Thyroid gland (tissue), 4 donors: Measurements from ENCODE around the gene DIS3L2.

Experiments used
- POLR2A ChIP-seq, 2 donors: fragments of 450-650 bp; IDR thresholded peaks; one replicate each; pipeline ENCODE4 v1.6.1; 2017; ENCODE audit warnings: antibody characterized with exemption in 2 of 2, mild to moderate bottlenecking in 2 of 2, moderate library complexity in 1 of 2
- TF ChIP-seq, protein P1 (sequence below), 6 experiments: fragments of 200-600 bp in 3 of 6; fragments of 450-650 bp in 3 of 6; sonication (generic) in 3 of 6; IDR thresholded peaks; one replicate each; pipeline ENCODE4 v1.5.1; 2016 to 2019; ENCODE audit warnings: antibody characterized with exemption in 6 of 6, mild to moderate bottlenecking in 2 of 6, inconsistent platforms in 1 of 6, moderate library complexity in 1 of 6

- no peak for TF ChIP-seq POLR2A (IDR thresholded peaks at IDR 0.05)
- TF ChIP-seq, protein P1, sequence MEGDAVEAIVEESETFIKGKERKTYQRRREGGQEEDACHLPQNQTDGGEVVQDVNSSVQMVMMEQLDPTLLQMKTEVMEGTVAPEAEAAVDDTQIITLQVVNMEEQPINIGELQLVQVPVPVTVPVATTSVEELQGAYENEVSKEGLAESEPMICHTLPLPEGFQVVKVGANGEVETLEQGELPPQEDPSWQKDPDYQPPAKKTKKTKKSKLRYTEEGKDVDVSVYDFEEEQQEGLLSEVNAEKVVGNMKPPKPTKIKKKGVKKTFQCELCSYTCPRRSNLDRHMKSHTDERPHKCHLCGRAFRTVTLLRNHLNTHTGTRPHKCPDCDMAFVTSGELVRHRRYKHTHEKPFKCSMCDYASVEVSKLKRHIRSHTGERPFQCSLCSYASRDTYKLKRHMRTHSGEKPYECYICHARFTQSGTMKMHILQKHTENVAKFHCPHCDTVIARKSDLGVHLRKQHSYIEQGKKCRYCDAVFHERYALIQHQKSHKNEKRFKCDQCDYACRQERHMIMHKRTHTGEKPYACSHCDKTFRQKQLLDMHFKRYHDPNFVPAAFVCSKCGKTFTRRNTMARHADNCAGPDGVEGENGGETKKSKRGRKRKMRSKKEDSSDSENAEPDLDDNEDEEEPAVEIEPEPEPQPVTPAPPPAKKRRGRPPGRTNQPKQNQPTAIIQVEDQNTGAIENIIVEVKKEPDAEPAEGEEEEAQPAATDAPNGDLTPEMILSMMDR (IDR thresholded peaks at IDR 0.05): no peak
Measured at GRCh38 chr2:232372231-232373208, 411.0 kb downstream of the DIS3L2 start.
